Heart right ventricle (tissue), 16 donors: ENCODE results near the gene PRC1. TPM values are rescaled to one million over a fixed set of nuclear protein-coding genes. Genes with fewer than 3 reads are reported as not detected.

Experiments
- ATAC-seq, 8 donors: fragments of 200-7000 bp; cut with Tn5 transposase; one replicate each; pipeline ENCODE4 v1.9.1; 2020; ENCODE audit warnings: mild to moderate bottlenecking in 8 of 8, moderate library complexity in 8 of 8, moderate number of reproducible peaks in 1 of 8
- DNase-seq, 2 donors: peaks; one replicate each; pipeline ENCODE4 v3.0.0-alpha.2; 2020
- H3K27ac ChIP-seq, 10 donors: fragments of 200-600 bp; sonication (generic) in 2 of 10; one replicate each; pipeline versions ENCODE4 v1.5.0 to v1.8.0; 2020 to 2022; ENCODE audit warnings: mild to moderate bottlenecking in 3 of 10
- H3K27me3 ChIP-seq, 7 donors: fragments of 200-600 bp; one replicate each; pipeline ENCODE4 v1.8.0; 2021 to 2022; ENCODE audit warnings: mild to moderate bottlenecking in 2 of 7
- H3K36me3 ChIP-seq, 9 donors: fragments of 200-600 bp; sonication (generic) in 1 of 9; one replicate each; pipeline versions ENCODE4 v1.5.0 to v1.8.0; 2020 to 2022; ENCODE audit warnings: mild to moderate bottlenecking in 2 of 9
- H3K4me1 ChIP-seq, 9 donors: fragments of 200-600 bp; sonication (generic) in 1 of 9; one replicate each; pipeline versions ENCODE4 v1.5.0 to v1.8.0; 2020 to 2022; ENCODE audit warnings: mild to moderate bottlenecking in 4 of 9
- H3K4me3 ChIP-seq, 10 donors: fragments of 200-600 bp; sonication (generic) in 2 of 10; one replicate each; pipeline versions ENCODE4 v1.5.0 to v1.8.0; 2020 to 2022; ENCODE audit warnings: mild to moderate bottlenecking in 7 of 10, moderate library complexity in 2 of 10
- H3K9me3 ChIP-seq, 11 donors: fragments of 200-600 bp in 10 of 11; sonication (generic) in 2 of 11; one replicate each; pipeline versions ENCODE4 v1.5.0 to v1.8.0; 2013 to 2022; ENCODE audit warnings: mild to moderate bottlenecking in 2 of 11, control low read depth in 1 of 11, moderate library complexity in 1 of 11
- CTCF ChIP-seq, 9 donors: fragments of 200-600 bp; sonication (generic) in 2 of 9; IDR thresholded peaks; one replicate each; pipeline versions ENCODE4 v1.5.0 to v1.8.0; 2021 to 2022; ENCODE audit warnings: antibody characterized with exemption in 9 of 9, mild to moderate bottlenecking in 5 of 9, moderate library complexity in 1 of 9
- WGBS, 2 donors: extraction: QIAGEN DNeasy Blood & Tissue Kit; methylation state at CpG; one replicate each; pipeline ENCODE4 v1.1.7; 2013; ENCODE audit warnings: inconsistent platforms in 1 of 2; 5-methylcytosine and 5-hydroxymethylcytosine counted together
- intact Hi-C, 10 donors: fragments of 100-400 bp; cut with DNase I; formaldehyde crosslinking; loops; one replicate each; pipeline versions ENCODE4 v1.11.1 to v1.14.2; 2022
- polyA plus RNA-seq, 2 donors: library from polyadenylated mRNA; stranded (reverse); fragments of 200-250 nt; gene quantifications; one replicate each; pipeline ENCODE4 v1.2.3, GENCODE V29; 2013
- total RNA-seq, 10 donors: library from RNA; stranded (reverse); fragmentation: NEBNext Ultra II Directional in 3 of 10; extraction: Animal tissue kit (Norgen Biotek cat#: 25700) in 3 of 10; gene quantifications; one replicate each; pipeline versions ENCODE4 v1.2.1 to v1.2.4, GENCODE V29; 2021 to 2023
- donor health status: Arrhythmogenic right ventricular cardiomyopathy.
- donor health status: ischemic (EF 13 %, LVEDD 7.1; RV severe dilation, severe dysfunction).
- donor health status: healthy with polysubstance abuse.
- donor health status: DM: no; HTN: yes; CAD: no.
- donor health status: DM: no; HTN: no; CAD: no.
- donor health status: ischemic (EF 25% LVEDD 6.9; RV normal size, moderate dysfunction).
- donor health status: ischemic (EF 25% LVEDD 5.7; RV mildly dilated, moderate dysfunction).
- donor health status: healthy.
- donor health status: DM: yes; HTN: yes; CAD: no.
- donor health status: Ischemic cardiomyopathy.
- donor health status: ischemic (EF 35%, LVEDD 5.7; RV mildly dilated, moderate dysfunction).
- donor health status: nonischemic (EF 11% LVEDD 7.7; RV severe dilation, severe dysfunction).
- donor health status: DM: yes; HTN: yes; CAD: no.
- donor health status: PGD.
- donor health status: ischemic (EF 29% LVEDD 5.4; RV normal size, mild dysfunction).
- donor health status: nonischemic (EF 23%, LVEDD 6.1; RV moderate dilation, normal function).

The PRC1 gene
- total and polyA plus RNA-seq, 12 donors = 2.1 to 16.2 (median 4.6) TPM

GRCh38 chr15:90998737-90999136 is 4.4 kb upstream of the PRC1 start:
- Histone ChIP-seq H3K4me3 (no peak overlapping the region), H3K9me3 (no peaks in the 10 kb centered on the region), H3K27me3 (no peaks in the 10 kb centered on the region), H3K36me3 (peaks cover 0 to 72% (median 42%) of the 10 kb centered on the region in 9 donors), H3K27ac (no peak overlapping the region), H3K4me1 (peaks cover 0 to 9% (median 2%) of the 10 kb centered on the region in 9 donors)
- ATAC-seq (no peak), DNase-seq (no peak)
- 69 to 81% methylated on average over 8 of the region's 8 CpGs for WGBS, 2 donors
- intact Hi-C loops = no loop called here
- TF ChIP-seq CTCF (IDR thresholded peaks at IDR 0.05) = no peak

GRCh38 chr15:90994059-90994416 is 297 bp downstream of the PRC1 start:
- Histone ChIP-seq H3K9me3 (no peaks in the 10 kb centered on the region), H3K27ac (peak overlapping the region in 9 of 10 donors; percentile 68 to 93 (median 80)), H3K27me3 (no peaks in the 10 kb centered on the region), H3K4me1 (peaks cover 0 to 21% (median 5%) of the 10 kb centered on the region in 9 donors), H3K36me3 (peaks cover 0 to 25% (median 9%) of the 10 kb centered on the region in 9 donors), H3K4me3 (peak overlapping the region; percentile 63 to 96 (median 83))
- intact Hi-C loops = loop anchor here in 3 of 10 donors (2.0 to 5.0 kb wide), 2 partner anchors 29 to 37 kb away; partner anchors contain the start of gene VPS33B (in 2 of the 3)
- DNase-seq = peak in 1 of 2 donors; percentile 5
- ATAC-seq = peak in 6 of 8 donors; percentile 10 to 53 (median 24)
- 0% methylated on average over 38 to 50 of the region's 50 CpGs for WGBS, 2 donors
- TF ChIP-seq CTCF (IDR thresholded peaks at IDR 0.05) = no peak

GRCh38 chr15:90991587-90992285 is 2.6 kb downstream of the PRC1 start:
- no peak for TF ChIP-seq CTCF (IDR thresholded peaks at IDR 0.05)
- H3K36me3 ChIP-seq = peaks cover 0 to 2% (median 0%) of the 10 kb centered on the region in 9 donors
- no peak for DNase-seq
- WGBS, 2 donors = 81 to 90% methylated on average over 6 of the region's 6 CpGs
- no peak for ATAC-seq
- no peak overlapping the region for H3K4me3 ChIP-seq
- no peaks in the 10 kb centered on the region for H3K27me3 ChIP-seq
- H3K4me1 ChIP-seq = peaks cover 0 to 33% (median 5%) of the 10 kb centered on the region in 9 donors
- no peak overlapping the region for H3K27ac ChIP-seq
- intact Hi-C loops = loop anchor here in 2 of 10 donors (5.0 kb wide), 1 partner anchor 34 kb away; no protein-coding TSS in a partner anchor
- H3K9me3 ChIP-seq = no peaks in the 10 kb centered on the region

GRCh38 chr15:90990446-90990845 is 3.9 kb downstream of the PRC1 start:
- peaks cover 0 to 32% (median 5%) of the 10 kb centered on the region in 9 donors for H3K4me1 ChIP-seq
- H3K4me3 ChIP-seq = no peak overlapping the region
- no peak for DNase-seq
- TF ChIP-seq CTCF (IDR thresholded peaks at IDR 0.05) = no peak
- H3K27ac ChIP-seq = no peak overlapping the region
- no peaks in the 10 kb centered on the region for H3K36me3 ChIP-seq
- intact Hi-C loops = loop anchor here in 2 of 10 donors (5.0 kb wide), 1 partner anchor 33 kb away; no protein-coding TSS in a partner anchor
- no peak for ATAC-seq
- 98 to 99% methylated on average over 4 of the region's 4 CpGs for WGBS, 2 donors
- H3K9me3 ChIP-seq = no peaks in the 10 kb centered on the region
- H3K27me3 ChIP-seq = no peaks in the 10 kb centered on the region
